ENCODE results near the gene TRIM17. TPM values are rescaled to one million over a fixed set of nuclear protein-coding genes. Genes with fewer than 3 reads are reported as not detected.

TRIM17 gene
- total RNA-seq, 2 donors from 2014 or later, result 8.4 to 19.6 TPM

GRCh38 chr1:228393268-228393701, 23.4 kb downstream of the TRIM17 start:
- Histone ChIP-seq H3K27ac (ENCODE audit: low read depth, low read length) (no peak overlapping the region), H3K9me3 (ENCODE audit: control insufficient read depth, low read length) (no peaks in the 10 kb centered on the region), H3K4me1 (ENCODE audit: control insufficient read depth, insufficient read depth, low read length) (no peaks in the 10 kb centered on the region), H3K4me3 (ENCODE audit: low read length) (no peak overlapping the region), H3K36me3 (ENCODE audit: control insufficient read depth, insufficient read depth, low read length) (peaks cover 27% of the 10 kb centered on the region), H3K27me3 (ENCODE audit: control insufficient read depth, insufficient read depth, low read length, poor library complexity, severe bottlenecking) (no peaks in the 10 kb centered on the region), H3K9ac (ENCODE audit: extremely low read depth, low read length, poor library complexity, severe bottlenecking) (no peak overlapping the region)
- H3K27me3 Mint-ChIP-seq (ENCODE audit: insufficient read depth), result no peaks in the 10 kb centered on the region
- H3K36me3 Mint-ChIP-seq (ENCODE audit: low read depth), result peaks cover 35% of the 10 kb centered on the region
- peak; percentile 74 for DNase-seq
- peak; percentile 68 for TF ChIP-seq CTCF (conservative IDR thresholded peaks at IDR 0.05)
- H3K4me3 Mint-ChIP-seq, result no peak overlapping the region
- no peaks in the 10 kb centered on the region for H3K9me3 Mint-ChIP-seq
- WGBS, 2 experiments (ENCODE audit: insufficient coverage in 1 of 2, insufficient read length in 1 of 2), result 60 to 91% methylated on average over 1 to 8 of the region's 8 CpGs
- no peak overlapping the region for H3K27ac Mint-ChIP-seq
- peaks cover 6% of the 10 kb centered on the region for H3K4me1 Mint-ChIP-seq

- H3K27ac Mint-ChIP-seq, result no peak overlapping the region
- WGBS, 2 experiments (ENCODE audit: insufficient coverage in 1 of 2, insufficient read length in 1 of 2), result 88 to 95% methylated on average over 8 to 12 of the region's 12 CpGs
- H3K9me3 ChIP-seq (ENCODE audit: control insufficient read depth, low read length), result no peaks in the 10 kb centered on the region
- no peaks in the 10 kb centered on the region for H3K27me3 ChIP-seq (ENCODE audit: control insufficient read depth, insufficient read depth, low read length, poor library complexity, severe bottlenecking)
- H3K27me3 Mint-ChIP-seq (ENCODE audit: insufficient read depth), result peaks cover 3% of the 10 kb centered on the region
- peaks cover 6% of the 10 kb centered on the region for H3K4me1 Mint-ChIP-seq
- no peaks in the 10 kb centered on the region for H3K4me1 ChIP-seq (ENCODE audit: control insufficient read depth, insufficient read depth, low read length)
- H3K36me3 Mint-ChIP-seq (ENCODE audit: low read depth), result peaks cover 27% of the 10 kb centered on the region
- peaks cover 27% of the 10 kb centered on the region for H3K36me3 ChIP-seq (ENCODE audit: control insufficient read depth, insufficient read depth, low read length)
- no peaks in the 10 kb centered on the region for H3K9me3 Mint-ChIP-seq
- H3K4me3 ChIP-seq (ENCODE audit: low read length), result no peak overlapping the region
- H3K27ac ChIP-seq (ENCODE audit: low read depth, low read length), result no peak overlapping the region
- no peak for TF ChIP-seq CTCF (conservative IDR thresholded peaks at IDR 0.05)
- H3K4me3 Mint-ChIP-seq, result no peak overlapping the region
- H3K9ac ChIP-seq (ENCODE audit: extremely low read depth, low read length, poor library complexity, severe bottlenecking), result no peak overlapping the region
- no peak for DNase-seq
Measured at GRCh38 chr1:228392111-228392936, 24.3 kb downstream of the TRIM17 start.

- Mint-ChIP-seq H3K36me3 (ENCODE audit: low read depth) (peaks cover 24% of the 10 kb centered on the region), H3K9me3 (no peaks in the 10 kb centered on the region), H3K4me1 (peaks cover 6% of the 10 kb centered on the region), H3K27ac (no peak overlapping the region), H3K27me3 (ENCODE audit: insufficient read depth) (peaks cover 5% of the 10 kb centered on the region), H3K4me3 (no peak overlapping the region)
- Histone ChIP-seq H3K4me3 (ENCODE audit: low read length) (no peak overlapping the region), H3K9me3 (ENCODE audit: control insufficient read depth, low read length) (no peaks in the 10 kb centered on the region), H3K27ac (ENCODE audit: low read depth, low read length) (no peak overlapping the region), H3K36me3 (ENCODE audit: control insufficient read depth, insufficient read depth, low read length) (peaks cover 23% of the 10 kb centered on the region), H3K27me3 (ENCODE audit: control insufficient read depth, insufficient read depth, low read length, poor library complexity, severe bottlenecking) (no peaks in the 10 kb centered on the region), H3K4me1 (ENCODE audit: control insufficient read depth, insufficient read depth, low read length) (no peaks in the 10 kb centered on the region), H3K9ac (ENCODE audit: extremely low read depth, low read length, poor library complexity, severe bottlenecking) (no peak overlapping the region)
- no peak for DNase-seq
- WGBS, 2 experiments (ENCODE audit: insufficient coverage in 1 of 2, insufficient read length in 1 of 2), result 91 to 100% methylated on average over 5 to 11 of the region's 11 CpGs
- no peak for TF ChIP-seq CTCF (conservative IDR thresholded peaks at IDR 0.05)
Measured at GRCh38 chr1:228391411-228392020, 25.1 kb downstream of the TRIM17 start.
